Measurements from ENCODE around the gene SIM1. TPM values are rescaled to one million over a fixed set of nuclear protein-coding genes. Genes with fewer than 3 reads are reported as not detected.

SIM1 gene
- total RNA-seq, 1 donor from 2014 or later, result not detected

DNA sequence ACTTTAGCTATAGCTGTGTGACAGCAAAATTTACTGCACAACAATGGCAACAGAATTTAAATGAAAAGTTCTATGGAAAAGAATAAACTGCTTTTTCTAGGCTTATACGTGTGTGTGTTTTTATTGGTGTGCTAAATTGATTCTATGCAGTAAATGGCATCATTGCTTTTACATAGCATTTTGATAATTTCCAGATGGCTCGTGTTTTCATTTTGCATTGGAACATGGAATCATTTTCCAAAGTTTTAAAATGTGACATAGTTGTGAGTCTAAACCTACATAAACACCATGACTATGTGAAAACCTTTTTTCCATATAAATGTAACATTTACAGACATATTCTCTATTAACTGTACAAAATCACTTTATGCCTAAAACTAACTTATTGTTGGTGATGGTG lies 127.8 kb downstream of the SIM1 start:
- intact Hi-C loops (cut with DNase I), result no loop called here
- Histone ChIP-seq H3K27me3 (no peaks in the 10 kb centered on the region), H3K27ac (no peak overlapping the region), H3K4me3 (no peak overlapping the region), H3K36me3 (no peaks in the 10 kb centered on the region), H3K4me1 (no peaks in the 10 kb centered on the region), H3K9me3 (no peaks in the 10 kb centered on the region)
- DNase-seq (ENCODE audit: low spot score in 2 of 2), result no peak
- TF ChIP-seq, protein P1, sequence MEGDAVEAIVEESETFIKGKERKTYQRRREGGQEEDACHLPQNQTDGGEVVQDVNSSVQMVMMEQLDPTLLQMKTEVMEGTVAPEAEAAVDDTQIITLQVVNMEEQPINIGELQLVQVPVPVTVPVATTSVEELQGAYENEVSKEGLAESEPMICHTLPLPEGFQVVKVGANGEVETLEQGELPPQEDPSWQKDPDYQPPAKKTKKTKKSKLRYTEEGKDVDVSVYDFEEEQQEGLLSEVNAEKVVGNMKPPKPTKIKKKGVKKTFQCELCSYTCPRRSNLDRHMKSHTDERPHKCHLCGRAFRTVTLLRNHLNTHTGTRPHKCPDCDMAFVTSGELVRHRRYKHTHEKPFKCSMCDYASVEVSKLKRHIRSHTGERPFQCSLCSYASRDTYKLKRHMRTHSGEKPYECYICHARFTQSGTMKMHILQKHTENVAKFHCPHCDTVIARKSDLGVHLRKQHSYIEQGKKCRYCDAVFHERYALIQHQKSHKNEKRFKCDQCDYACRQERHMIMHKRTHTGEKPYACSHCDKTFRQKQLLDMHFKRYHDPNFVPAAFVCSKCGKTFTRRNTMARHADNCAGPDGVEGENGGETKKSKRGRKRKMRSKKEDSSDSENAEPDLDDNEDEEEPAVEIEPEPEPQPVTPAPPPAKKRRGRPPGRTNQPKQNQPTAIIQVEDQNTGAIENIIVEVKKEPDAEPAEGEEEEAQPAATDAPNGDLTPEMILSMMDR (IDR thresholded peaks at IDR 0.05), result no peak

DNA sequence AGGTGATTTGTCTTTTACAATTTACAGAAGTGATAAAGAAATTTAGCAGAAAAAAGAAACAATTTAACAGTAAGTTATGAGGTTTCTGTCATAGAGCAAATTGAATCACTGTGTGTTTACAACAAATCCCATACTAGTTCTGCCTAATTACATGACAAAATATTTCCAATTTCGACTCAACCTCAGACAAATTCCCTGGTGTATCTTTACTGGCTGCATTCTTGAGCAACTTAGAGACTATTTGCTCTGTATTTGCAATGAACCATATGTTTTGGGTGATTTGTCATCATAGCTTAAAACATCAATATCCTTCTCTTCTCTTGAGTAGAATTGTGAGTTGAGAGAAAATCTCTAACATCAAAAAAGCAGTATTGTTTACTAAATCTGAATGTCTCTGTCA lies 128.7 kb downstream of the SIM1 start:
- intact Hi-C loops (cut with DNase I), result no loop called here
- H3K4me1 ChIP-seq, result no peaks in the 10 kb centered on the region
- DNase-seq (ENCODE audit: low spot score in 2 of 2), result no peak
- no peaks in the 10 kb centered on the region for H3K27me3 ChIP-seq
- H3K36me3 ChIP-seq, result no peaks in the 10 kb centered on the region
- no peak overlapping the region for H3K4me3 ChIP-seq
- TF ChIP-seq, protein P1 (IDR thresholded peaks at IDR 0.05), result no peak
- no peak overlapping the region for H3K27ac ChIP-seq
- H3K9me3 ChIP-seq, result no peaks in the 10 kb centered on the region
